ENCODE measurements around the gene THSD4.

- TF ChIP-seq CTCF (optimal IDR thresholded peaks at IDR 0.05 in 1 of 3, IDR thresholded peaks at IDR 0.05 in 1 of 3, conservative IDR thresholded peaks at IDR 0.05 in 1 of 3; ENCODE audit: extremely low read depth in 1 of 3, insufficient read depth in 2 of 3, low read length in 3 of 3) (no peak), EZH2 (IDR thresholded peaks at IDR 0.05; ENCODE audit: low read length) (no peak)
These were observed 26.3 kb downstream of the THSD4 start for GRCh38 chr15:71141572-71141971.
